CD4-positive, alpha-beta T cell treated with Interleukin-1 beta for 1 hour (primary cell): Measurements from ENCODE around the gene SMOC2.

Source experiments
- DNase-seq, 2 donors: peaks; one replicate each; pipeline ENCODE4 v3.0.0-alpha.2; 2020 to 2022

The SMOC2 gene

GRCh38 chr6:168716581-168716980 lies 275.6 kb downstream of the SMOC2 start:
- DNase-seq: no peak

- DNase-seq: no peak
Measured at GRCh38 chr6:168717491-168717890, 276.5 kb downstream of the SMOC2 start.
